Activated T-helper 1 cell treated with Interleukin-2 at 50 U/mL for 16 hours (primary cell): ENCODE measurements around the gene SPOP.
A peak's percentile ranks its signal among the peaks of the same experiment; 100 is the strongest.
"Not testable (repeated sequence)": the region's sequence is repeated elsewhere in the genome, so short reads cannot be mapped to it uniquely, and the experiment has no call there.

ENCODE experiments used
- DNase-seq: peaks from one replicate; pipeline ENCODE4 v3.0.0-alpha.2; 2020; ENCODE audit warnings: low read depth

Gene SPOP

GRCh38 chr17:49695698-49696232 is 17.9 kb upstream of the SPOP start:
- DNase-seq = no peak

GRCh38 chr17:49694847-49695697 is 17.2 kb upstream of the SPOP start:
- peak; percentile 44 for DNase-seq

GRCh38 chr17:49692751-49693150 is 14.9 kb upstream of the SPOP start:
- DNase-seq = no peak

GRCh38 chr17:49691677-49692191 is 13.8 kb upstream of the SPOP start:
- DNase-seq = no peak

GRCh38 chr17:49691086-49691676 is 13.3 kb upstream of the SPOP start:
- no peak for DNase-seq

GRCh38 chr17:49690256-49690655 is 12.4 kb upstream of the SPOP start:
- DNase-seq = no peak

GRCh38 chr17:49688848-49689247 is 11.0 kb upstream of the SPOP start:
- no peak for DNase-seq

GRCh38 chr17:49687878-49688491 is 10.1 kb upstream of the SPOP start:
- no peak for DNase-seq

GRCh38 chr17:49681106-49681979 is 3.4 kb upstream of the SPOP start:
- DNase-seq = no peak

- no peak for DNase-seq
Observed at GRCh38 chr17:49680314-49680713, 2.4 kb upstream of the SPOP start.

GRCh38 chr17:49677134-49677932 is 564 bp downstream of the SPOP start:
- peak; percentile 94 for DNase-seq

GRCh38 chr17:49676276-49676868 is 1.5 kb downstream of the SPOP start:
- DNase-seq = no peak

- no peak for DNase-seq
Observed at GRCh38 chr17:49674507-49674906, 3.4 kb downstream of the SPOP start.

GRCh38 chr17:49673679-49674078 is 4.2 kb downstream of the SPOP start:
- not testable (repeated sequence) for DNase-seq

- DNase-seq = no peak
Observed at GRCh38 chr17:49670641-49671040, 7.3 kb downstream of the SPOP start.

GRCh38 chr17:49670002-49670401 is 7.9 kb downstream of the SPOP start:
- DNase-seq = no peak

- DNase-seq = no peak
Observed at GRCh38 chr17:49667854-49668253, 10.0 kb downstream of the SPOP start.

GRCh38 chr17:49664706-49665211 is 13.1 kb downstream of the SPOP start:
- DNase-seq = no peak

GRCh38 chr17:49659661-49660382 is 18.1 kb downstream of the SPOP start:
- no peak for DNase-seq

GRCh38 chr17:49656247-49656646 is 21.6 kb downstream of the SPOP start:
- no peak for DNase-seq
